Right lobe of liver (tissue), 4 donors: Measurements from ENCODE around the gene CRTC1.

ENCODE experiments used
- POLR2A ChIP-seq: fragments of 450-650 bp; IDR thresholded peaks from one replicate; pipeline ENCODE4 v1.6.1; 2017; ENCODE audit warnings: antibody characterized with exemption, mild to moderate bottlenecking
- TF ChIP-seq, protein P1 (sequence below), 4 donors: fragments of 200-600 bp in 3 of 4; fragments of 450-650 bp in 1 of 4; IDR thresholded peaks; one replicate each; pipeline versions ENCODE4 v1.5.1 to v1.8.0; 2016 to 2022; ENCODE audit warnings: antibody characterized with exemption in 4 of 4, mild to moderate bottlenecking in 2 of 4
- donor health status: DM: no; HTN: no; CAD: no.
- donor health status: DM: no; HTN: no; CAD: no.
- donor health status: DM: no; HTN: yes; CAD: no.

- no peak for TF ChIP-seq POLR2A
- TF ChIP-seq, protein P1, sequence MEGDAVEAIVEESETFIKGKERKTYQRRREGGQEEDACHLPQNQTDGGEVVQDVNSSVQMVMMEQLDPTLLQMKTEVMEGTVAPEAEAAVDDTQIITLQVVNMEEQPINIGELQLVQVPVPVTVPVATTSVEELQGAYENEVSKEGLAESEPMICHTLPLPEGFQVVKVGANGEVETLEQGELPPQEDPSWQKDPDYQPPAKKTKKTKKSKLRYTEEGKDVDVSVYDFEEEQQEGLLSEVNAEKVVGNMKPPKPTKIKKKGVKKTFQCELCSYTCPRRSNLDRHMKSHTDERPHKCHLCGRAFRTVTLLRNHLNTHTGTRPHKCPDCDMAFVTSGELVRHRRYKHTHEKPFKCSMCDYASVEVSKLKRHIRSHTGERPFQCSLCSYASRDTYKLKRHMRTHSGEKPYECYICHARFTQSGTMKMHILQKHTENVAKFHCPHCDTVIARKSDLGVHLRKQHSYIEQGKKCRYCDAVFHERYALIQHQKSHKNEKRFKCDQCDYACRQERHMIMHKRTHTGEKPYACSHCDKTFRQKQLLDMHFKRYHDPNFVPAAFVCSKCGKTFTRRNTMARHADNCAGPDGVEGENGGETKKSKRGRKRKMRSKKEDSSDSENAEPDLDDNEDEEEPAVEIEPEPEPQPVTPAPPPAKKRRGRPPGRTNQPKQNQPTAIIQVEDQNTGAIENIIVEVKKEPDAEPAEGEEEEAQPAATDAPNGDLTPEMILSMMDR (IDR thresholded peaks at IDR 0.05) = no peak
Measured at GRCh38 chr19:18800636-18801035, 117.2 kb downstream of the CRTC1 start.
